Uterus (tissue), 4 donors: Measurements from ENCODE around the gene SS18. TPM values are rescaled to one million over a fixed set of nuclear protein-coding genes. Genes with fewer than 3 reads are reported as not detected.

ENCODE experiments used
- DNase-seq, 2 donors: peaks; one replicate each; pipeline ENCODE4 v3.0.0-alpha.2; 2019 to 2020
- H3K27ac ChIP-seq, 2 donors: fragments of 200-600 bp; sonication (generic); 1 replicate in 1 of 2; 2 replicates in 1 of 2; pipeline ENCODE4 v1.5.1; 2016 to 2018
- H3K27me3 ChIP-seq, 2 donors: fragments of 200-600 bp; sonication (generic); one replicate each; pipeline ENCODE4 v1.5.1; 2018 to 2019; ENCODE audit warnings: control low read depth in 1 of 2
- H3K36me3 ChIP-seq, 2 donors: fragments of 200-600 bp; sonication (generic); one replicate each; pipeline ENCODE4 v1.5.1; 2019; ENCODE audit warnings: control low read depth in 1 of 2
- H3K4me1 ChIP-seq, 2 donors: fragments of 200-600 bp; sonication (generic); one replicate each; pipeline ENCODE4 v1.5.1; 2018 to 2019; ENCODE audit warnings: control low read depth in 1 of 2
- H3K4me3 ChIP-seq, 2 donors: fragments of 200-600 bp; sonication (generic); 1 replicate in 1 of 2; 2 replicates in 1 of 2; pipeline ENCODE4 v1.5.1; 2018 to 2019; ENCODE audit warnings: mild to moderate bottlenecking in 1 of 2
- H3K9me3 ChIP-seq, 2 donors: fragments of 200-600 bp; sonication (generic); one replicate each; pipeline ENCODE4 v1.5.1; 2019; ENCODE audit warnings: control low read depth in 1 of 2
- POLR2A ChIP-seq, 2 donors: fragments of 450-650 bp; IDR thresholded peaks; one replicate each; pipeline ENCODE4 v1.6.1; 2016; ENCODE audit warnings: antibody characterized with exemption in 2 of 2, mild to moderate bottlenecking in 1 of 2, moderate library complexity in 1 of 2
- intact Hi-C: fragments of 100-400 bp; cut with DNase I; formaldehyde crosslinking; loops from one replicate; pipeline ENCODE4 v1.15.1; 2023; ENCODE audit warnings: low total_unique reads
- total RNA-seq, 4 donors: library from RNA; depleted of rRNA in 3 of 4; stranded (reverse); fragments of >200 nt in 3 of 4; gene quantifications; one replicate each; pipeline versions ENCODE4 v1.1.0 to v1.2.4, GENCODE V29; 2014 to 2023
- TF ChIP-seq, protein P1 (sequence below), 4 experiments: fragments of 200-600 bp in 2 of 4; fragments of 450-650 bp in 2 of 4; sonication (generic) in 2 of 4; IDR thresholded peaks; one replicate each; pipeline ENCODE4 v1.5.1; 2016 to 2019; ENCODE audit warnings: antibody characterized with exemption in 4 of 4, mild to moderate bottlenecking in 2 of 4, moderate library complexity in 1 of 4
- donor health status: DM: yes; HTN: yes; CAD: no.

SS18 gene
- total RNA-seq, 4 donors from 2014 or later, result 34.7 to 188 (median 91.9) TPM

DNA sequence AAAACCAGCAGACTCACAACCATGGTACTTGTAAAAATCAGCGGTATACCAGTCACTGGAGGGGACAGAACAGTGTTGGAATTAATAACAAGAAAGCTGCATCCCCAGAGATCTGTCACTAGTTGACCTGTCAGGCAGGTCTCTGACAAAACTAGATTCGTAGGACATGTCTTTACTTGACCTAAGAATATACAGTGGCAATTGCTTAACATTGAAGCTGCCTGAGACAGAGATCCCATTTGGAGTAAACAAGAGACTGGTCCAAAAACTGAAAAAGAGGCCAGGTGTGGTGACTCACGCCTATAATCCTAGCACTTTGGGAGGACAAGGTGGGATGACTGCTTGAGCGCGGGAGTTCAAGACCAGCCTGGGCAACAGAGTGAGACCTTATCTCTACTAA, 7.2 kb upstream of the SS18 start:
- Histone ChIP-seq H3K9me3 (no peaks in the 10 kb centered on the region), H3K4me1 (no peaks in the 10 kb centered on the region), H3K27ac (no peak overlapping the region), H3K27me3 (no peaks in the 10 kb centered on the region), H3K36me3 (no peaks in the 10 kb centered on the region), H3K4me3 (no peak overlapping the region)
- TF ChIP-seq, protein P1, sequence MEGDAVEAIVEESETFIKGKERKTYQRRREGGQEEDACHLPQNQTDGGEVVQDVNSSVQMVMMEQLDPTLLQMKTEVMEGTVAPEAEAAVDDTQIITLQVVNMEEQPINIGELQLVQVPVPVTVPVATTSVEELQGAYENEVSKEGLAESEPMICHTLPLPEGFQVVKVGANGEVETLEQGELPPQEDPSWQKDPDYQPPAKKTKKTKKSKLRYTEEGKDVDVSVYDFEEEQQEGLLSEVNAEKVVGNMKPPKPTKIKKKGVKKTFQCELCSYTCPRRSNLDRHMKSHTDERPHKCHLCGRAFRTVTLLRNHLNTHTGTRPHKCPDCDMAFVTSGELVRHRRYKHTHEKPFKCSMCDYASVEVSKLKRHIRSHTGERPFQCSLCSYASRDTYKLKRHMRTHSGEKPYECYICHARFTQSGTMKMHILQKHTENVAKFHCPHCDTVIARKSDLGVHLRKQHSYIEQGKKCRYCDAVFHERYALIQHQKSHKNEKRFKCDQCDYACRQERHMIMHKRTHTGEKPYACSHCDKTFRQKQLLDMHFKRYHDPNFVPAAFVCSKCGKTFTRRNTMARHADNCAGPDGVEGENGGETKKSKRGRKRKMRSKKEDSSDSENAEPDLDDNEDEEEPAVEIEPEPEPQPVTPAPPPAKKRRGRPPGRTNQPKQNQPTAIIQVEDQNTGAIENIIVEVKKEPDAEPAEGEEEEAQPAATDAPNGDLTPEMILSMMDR (IDR thresholded peaks at IDR 0.05), result no peak
- no peak for TF ChIP-seq POLR2A (IDR thresholded peaks at IDR 0.05)
- DNase-seq, result no peak
- intact Hi-C loops, result no loop called here

GRCh38 chr18:26096852-26097251, 6.4 kb upstream of the SS18 start:
- TF ChIP-seq, protein P1 (IDR thresholded peaks at IDR 0.05), result no peak
- no peak for TF ChIP-seq POLR2A (IDR thresholded peaks at IDR 0.05)
- Histone ChIP-seq H3K36me3 (no peaks in the 10 kb centered on the region), H3K4me3 (no peak overlapping the region), H3K4me1 (no peaks in the 10 kb centered on the region), H3K27me3 (no peaks in the 10 kb centered on the region), H3K9me3 (no peaks in the 10 kb centered on the region), H3K27ac (no peak overlapping the region)
- no peak for DNase-seq
- intact Hi-C loops, result no loop called here

GRCh38 chr18:26091047-26091630, 726 bp upstream of the SS18 start:
- peak overlapping the region; percentile 68 to 77 for H3K4me3 ChIP-seq
- H3K9me3 ChIP-seq, result no peaks in the 10 kb centered on the region
- peak; percentile 53 to 59 for DNase-seq
- H3K4me1 ChIP-seq, result peaks cover 8 to 13% of the 10 kb centered on the region in 2 donors
- no peaks in the 10 kb centered on the region for H3K27me3 ChIP-seq
- intact Hi-C loops, result no loop called here
- peak overlapping the region; percentile 85 to 97 for H3K27ac ChIP-seq
- TF ChIP-seq, protein P1 (IDR thresholded peaks at IDR 0.05), result no peak
- no peak for TF ChIP-seq POLR2A (IDR thresholded peaks at IDR 0.05)
- no peaks in the 10 kb centered on the region for H3K36me3 ChIP-seq

- intact Hi-C loops, result no loop called here
- Histone ChIP-seq H3K4me1 (peaks cover 8 to 13% of the 10 kb centered on the region in 2 donors), H3K27ac (peak overlapping the region; percentile 85 to 97), H3K4me3 (peak overlapping the region; percentile 68 to 77), H3K36me3 (no peaks in the 10 kb centered on the region), H3K9me3 (no peaks in the 10 kb centered on the region), H3K27me3 (no peaks in the 10 kb centered on the region)
- DNase-seq, result no peak
- no peak for TF ChIP-seq POLR2A (IDR thresholded peaks at IDR 0.05)
- TF ChIP-seq, protein P1 (IDR thresholded peaks at IDR 0.05), result no peak
Observed at GRCh38 chr18:26089293-26090129, 902 bp downstream of the SS18 start.

GRCh38 chr18:26088487-26088886, 1.9 kb downstream of the SS18 start:
- intact Hi-C loops, result no loop called here
- H3K27me3 ChIP-seq, result no peaks in the 10 kb centered on the region
- TF ChIP-seq, protein P1 (IDR thresholded peaks at IDR 0.05), result no peak
- no peak for TF ChIP-seq POLR2A (IDR thresholded peaks at IDR 0.05)
- H3K4me3 ChIP-seq, result peak overlapping the region; percentile 68 to 77
- no peak for DNase-seq
- peak overlapping the region in 1 of 2 donors; percentile 21 for H3K27ac ChIP-seq
- no peaks in the 10 kb centered on the region for H3K36me3 ChIP-seq
- no peaks in the 10 kb centered on the region for H3K9me3 ChIP-seq
- H3K4me1 ChIP-seq, result peaks cover 8 to 13% of the 10 kb centered on the region in 2 donors
